Measurements from ENCODE around the gene WDR93.
"Not testable (repeated sequence)": the region's sequence is repeated elsewhere in the genome, so short reads cannot be mapped to it uniquely, and the experiment has no call there.

DNA sequence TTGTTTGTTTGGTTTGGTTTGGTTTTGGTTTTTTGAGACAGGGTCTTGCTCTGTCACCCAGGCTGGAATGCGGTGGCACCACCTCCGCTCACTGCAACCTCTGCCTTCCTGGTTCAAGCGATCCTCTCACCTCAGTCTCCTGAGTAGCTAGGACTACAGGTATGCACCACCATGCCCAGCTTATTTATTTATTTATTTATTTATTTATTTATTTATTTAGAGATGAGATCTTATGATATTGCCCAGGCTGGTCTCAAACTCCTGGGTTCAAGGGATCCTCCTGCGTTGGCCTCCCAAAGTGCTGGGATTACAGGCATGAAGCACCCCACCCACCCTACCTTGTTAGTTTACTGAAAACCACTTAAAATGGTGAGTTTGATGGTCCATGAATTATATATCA lies 98.0 kb downstream of the WDR93 start:
- TF ChIP-seq, protein P1, sequence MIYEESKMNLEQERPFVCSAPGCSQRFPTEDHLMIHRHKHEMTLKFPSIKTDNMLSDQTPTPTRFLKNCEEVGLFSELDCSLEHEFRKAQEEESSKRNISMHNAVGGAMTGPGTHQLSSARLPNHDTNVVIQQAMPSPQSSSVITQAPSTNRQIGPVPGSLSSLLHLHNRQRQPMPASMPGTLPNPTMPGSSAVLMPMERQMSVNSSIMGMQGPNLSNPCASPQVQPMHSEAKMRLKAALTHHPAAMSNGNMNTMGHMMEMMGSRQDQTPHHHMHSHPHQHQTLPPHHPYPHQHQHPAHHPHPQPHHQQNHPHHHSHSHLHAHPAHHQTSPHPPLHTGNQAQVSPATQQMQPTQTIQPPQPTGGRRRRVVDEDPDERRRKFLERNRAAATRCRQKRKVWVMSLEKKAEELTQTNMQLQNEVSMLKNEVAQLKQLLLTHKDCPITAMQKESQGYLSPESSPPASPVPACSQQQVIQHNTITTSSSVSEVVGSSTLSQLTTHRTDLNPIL (CRISPR knock-in tag; IDR thresholded peaks at IDR 0.05; ENCODE audit: low read depth): not testable (repeated sequence)
- not testable (repeated sequence) for TF ChIP-seq ZC3H10 (CRISPR knock-in tag; IDR thresholded peaks at IDR 0.05); TCF4 (CRISPR knock-in tag; IDR thresholded peaks at IDR 0.05; ENCODE audit: borderline replicate concordance); RARB (CRISPR knock-in tag; IDR thresholded peaks at IDR 0.05); ZFP3 (CRISPR knock-in tag; IDR thresholded peaks at IDR 0.05); ISL1 (CRISPR knock-in tag; IDR thresholded peaks at IDR 0.05); ARNTL (CRISPR knock-in tag; IDR thresholded peaks at IDR 0.05; ENCODE audit: borderline replicate concordance, low read depth); BACH2 (CRISPR knock-in tag; IDR thresholded peaks at IDR 0.05; ENCODE audit: borderline replicate concordance); OSR1 (CRISPR knock-in tag; IDR thresholded peaks at IDR 0.05); CSDC2 (CRISPR knock-in tag; IDR thresholded peaks at IDR 0.05)
- TF ChIP-seq, protein P2, sequence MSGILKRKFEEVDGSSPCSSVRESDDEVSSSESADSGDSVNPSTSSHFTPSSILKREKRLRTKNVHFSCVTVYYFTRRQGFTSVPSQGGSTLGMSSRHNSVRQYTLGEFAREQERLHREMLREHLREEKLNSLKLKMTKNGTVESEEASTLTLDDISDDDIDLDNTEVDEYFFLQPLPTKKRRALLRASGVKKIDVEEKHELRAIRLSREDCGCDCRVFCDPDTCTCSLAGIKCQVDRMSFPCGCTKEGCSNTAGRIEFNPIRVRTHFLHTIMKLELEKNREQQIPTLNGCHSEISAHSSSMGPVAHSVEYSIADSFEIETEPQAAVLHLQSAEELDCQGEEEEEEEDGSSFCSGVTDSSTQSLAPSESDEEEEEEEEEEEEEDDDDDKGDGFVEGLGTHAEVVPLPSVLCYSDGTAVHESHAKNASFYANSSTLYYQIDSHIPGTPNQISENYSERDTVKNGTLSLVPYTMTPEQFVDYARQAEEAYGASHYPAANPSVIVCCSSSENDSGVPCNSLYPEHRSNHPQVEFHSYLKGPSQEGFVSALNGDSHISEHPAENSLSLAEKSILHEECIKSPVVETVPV (CRISPR knock-in tag; IDR thresholded peaks at IDR 0.05): not testable (repeated sequence)
- TF ChIP-seq, protein P3, sequence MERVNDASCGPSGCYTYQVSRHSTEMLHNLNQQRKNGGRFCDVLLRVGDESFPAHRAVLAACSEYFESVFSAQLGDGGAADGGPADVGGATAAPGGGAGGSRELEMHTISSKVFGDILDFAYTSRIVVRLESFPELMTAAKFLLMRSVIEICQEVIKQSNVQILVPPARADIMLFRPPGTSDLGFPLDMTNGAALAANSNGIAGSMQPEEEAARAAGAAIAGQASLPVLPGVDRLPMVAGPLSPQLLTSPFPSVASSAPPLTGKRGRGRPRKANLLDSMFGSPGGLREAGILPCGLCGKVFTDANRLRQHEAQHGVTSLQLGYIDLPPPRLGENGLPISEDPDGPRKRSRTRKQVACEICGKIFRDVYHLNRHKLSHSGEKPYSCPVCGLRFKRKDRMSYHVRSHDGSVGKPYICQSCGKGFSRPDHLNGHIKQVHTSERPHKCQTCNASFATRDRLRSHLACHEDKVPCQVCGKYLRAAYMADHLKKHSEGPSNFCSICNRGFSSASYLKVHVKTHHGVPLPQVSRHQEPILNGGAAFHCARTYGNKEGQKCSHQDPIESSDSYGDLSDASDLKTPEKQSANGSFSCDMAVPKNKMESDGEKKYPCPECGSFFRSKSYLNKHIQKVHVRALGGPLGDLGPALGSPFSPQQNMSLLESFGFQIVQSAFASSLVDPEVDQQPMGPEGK (CRISPR knock-in tag; IDR thresholded peaks at IDR 0.05; ENCODE audit: borderline replicate concordance): not testable (repeated sequence)
- TF ChIP-seq, protein P4, sequence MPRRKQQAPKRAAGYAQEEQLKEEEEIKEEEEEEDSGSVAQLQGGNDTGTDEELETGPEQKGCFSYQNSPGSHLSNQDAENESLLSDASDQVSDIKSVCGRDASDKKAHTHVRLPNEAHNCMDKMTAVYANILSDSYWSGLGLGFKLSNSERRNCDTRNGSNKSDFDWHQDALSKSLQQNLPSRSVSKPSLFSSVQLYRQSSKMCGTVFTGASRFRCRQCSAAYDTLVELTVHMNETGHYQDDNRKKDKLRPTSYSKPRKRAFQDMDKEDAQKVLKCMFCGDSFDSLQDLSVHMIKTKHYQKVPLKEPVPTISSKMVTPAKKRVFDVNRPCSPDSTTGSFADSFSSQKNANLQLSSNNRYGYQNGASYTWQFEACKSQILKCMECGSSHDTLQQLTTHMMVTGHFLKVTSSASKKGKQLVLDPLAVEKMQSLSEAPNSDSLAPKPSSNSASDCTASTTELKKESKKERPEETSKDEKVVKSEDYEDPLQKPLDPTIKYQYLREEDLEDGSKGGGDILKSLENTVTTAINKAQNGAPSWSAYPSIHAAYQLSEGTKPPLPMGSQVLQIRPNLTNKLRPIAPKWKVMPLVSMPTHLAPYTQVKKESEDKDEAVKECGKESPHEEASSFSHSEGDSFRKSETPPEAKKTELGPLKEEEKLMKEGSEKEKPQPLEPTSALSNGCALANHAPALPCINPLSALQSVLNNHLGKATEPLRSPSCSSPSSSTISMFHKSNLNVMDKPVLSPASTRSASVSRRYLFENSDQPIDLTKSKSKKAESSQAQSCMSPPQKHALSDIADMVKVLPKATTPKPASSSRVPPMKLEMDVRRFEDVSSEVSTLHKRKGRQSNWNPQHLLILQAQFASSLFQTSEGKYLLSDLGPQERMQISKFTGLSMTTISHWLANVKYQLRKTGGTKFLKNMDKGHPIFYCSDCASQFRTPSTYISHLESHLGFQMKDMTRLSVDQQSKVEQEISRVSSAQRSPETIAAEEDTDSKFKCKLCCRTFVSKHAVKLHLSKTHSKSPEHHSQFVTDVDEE (CRISPR knock-in tag; IDR thresholded peaks at IDR 0.05): not testable (repeated sequence)

Data from SK-N-SH treated with all-trans-retinoic acid at 6 μM for 48 hours (cell line).